Measurements from ENCODE around the gene ALS2. TPM values are rescaled to one million over a fixed set of nuclear protein-coding genes. Genes with fewer than 3 reads are reported as not detected.
"Not testable (repeated sequence)": the region's sequence is repeated elsewhere in the genome, so short reads cannot be mapped to it uniquely, and the experiment has no call there.

The ALS2 gene
- total RNA-seq (2014; rRNA removed; shearing (Covaris generic)), result 13.8 and 22.2 TPM in 2 replicates

DNA sequence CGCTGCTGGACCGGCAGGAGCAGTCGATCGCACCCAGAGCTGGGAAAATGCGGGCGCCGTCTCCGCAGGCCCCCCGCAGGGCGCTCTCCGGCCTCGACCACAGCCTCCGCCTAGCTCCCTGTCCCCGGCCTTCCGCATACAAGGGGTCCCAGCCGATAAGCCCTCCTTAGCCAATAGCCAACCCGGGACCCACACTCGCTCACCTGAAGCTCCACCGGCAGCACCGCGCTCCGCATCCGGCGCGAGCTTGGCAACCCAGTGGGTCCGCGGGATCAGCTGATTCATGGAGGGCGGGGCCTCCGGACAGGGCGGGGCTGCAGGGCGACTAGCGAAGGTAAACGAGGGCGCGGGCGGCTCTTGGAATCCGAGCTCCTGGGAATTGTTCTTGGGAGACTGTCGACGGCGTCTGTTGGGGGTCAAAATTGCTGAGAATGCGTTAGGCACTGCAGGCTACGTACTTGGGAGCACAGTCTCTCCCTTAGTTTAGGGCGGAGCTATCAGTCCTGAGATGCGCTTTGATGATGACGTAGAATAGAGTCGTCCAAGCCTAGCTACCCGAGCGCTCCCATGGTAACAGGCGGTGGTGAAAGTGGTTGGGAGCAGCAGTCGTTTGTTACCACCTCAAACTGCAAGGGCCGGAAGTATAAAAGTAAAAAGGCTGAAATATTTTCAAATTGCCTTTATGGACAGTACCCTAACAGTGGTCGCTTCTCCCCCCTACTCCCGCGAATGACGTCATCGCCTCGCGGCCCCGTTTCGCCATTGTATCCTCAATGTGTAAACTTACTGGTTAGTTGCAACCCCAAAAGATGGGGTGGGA lies at the start of gene ALS2:
ALS2 (minus strand) TSS at position 260 of the 820 bp plus-strand sequence. CDS start 12,048 bp downstream, outside the sequence.
- DNase-seq (ENCODE audit: low spot score), result peak; percentile 99

DNA sequence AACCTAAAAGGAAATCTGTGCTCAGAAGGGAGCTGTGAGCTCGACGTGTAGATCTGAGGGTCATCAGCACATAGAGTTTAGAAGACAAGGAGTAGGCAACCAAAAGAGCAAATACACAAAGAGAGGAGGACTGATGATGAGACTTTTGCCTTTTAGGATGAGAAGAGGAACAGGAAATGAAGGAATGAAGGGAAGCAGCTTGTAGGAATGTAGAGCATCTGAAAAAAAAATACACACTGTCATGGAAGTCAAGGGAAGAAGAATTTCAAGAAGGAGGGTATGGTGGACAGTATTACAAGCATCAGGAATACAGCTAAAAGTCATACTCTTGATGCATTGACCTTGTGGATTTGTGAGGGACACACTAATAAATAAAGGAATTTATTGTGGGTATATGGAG lies 47.5 kb upstream of the ALS2 start:
- DNase-seq (ENCODE audit: low spot score), result no peak

DNA sequence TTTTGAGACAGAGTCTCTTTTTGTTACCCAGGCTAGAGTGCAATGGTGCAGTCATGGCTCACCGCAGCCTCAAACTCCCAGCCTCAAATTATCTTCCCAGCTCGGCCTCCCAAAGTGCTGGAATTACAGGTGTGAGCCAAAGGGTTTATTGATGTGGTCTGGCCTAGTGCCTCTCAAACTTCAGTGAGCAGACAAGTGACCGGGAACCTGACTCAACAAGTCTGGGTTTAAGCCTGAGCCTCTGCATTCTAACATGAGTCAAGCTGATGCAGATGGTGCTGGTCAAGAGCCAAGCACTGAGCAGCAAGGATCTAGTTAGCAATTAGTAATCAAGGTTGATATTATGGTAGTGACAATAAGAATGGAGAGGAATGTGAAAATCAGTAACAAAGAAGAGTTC lies 46.9 kb upstream of the ALS2 start:
- DNase-seq (ENCODE audit: low spot score), result no peak

DNA sequence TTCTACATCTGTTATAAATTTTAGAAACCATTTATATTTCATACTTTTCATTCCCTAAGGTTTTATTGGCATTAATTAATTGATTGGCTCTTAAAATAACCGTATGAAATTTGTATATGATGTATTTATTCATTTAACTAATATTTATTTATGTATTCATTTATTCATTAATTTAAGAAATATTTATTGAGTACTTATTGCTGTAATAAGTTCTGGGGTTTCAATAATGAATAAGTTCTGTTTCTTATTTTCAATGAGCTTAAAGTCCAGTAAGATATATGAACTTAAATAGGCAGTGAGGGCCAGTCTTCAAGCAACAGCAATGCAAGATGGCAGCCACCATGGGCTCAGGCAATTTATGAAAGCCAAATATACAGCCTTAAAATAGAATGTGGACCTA lies 43.5 kb upstream of the ALS2 start:
- DNase-seq (ENCODE audit: low spot score), result no peak

DNA sequence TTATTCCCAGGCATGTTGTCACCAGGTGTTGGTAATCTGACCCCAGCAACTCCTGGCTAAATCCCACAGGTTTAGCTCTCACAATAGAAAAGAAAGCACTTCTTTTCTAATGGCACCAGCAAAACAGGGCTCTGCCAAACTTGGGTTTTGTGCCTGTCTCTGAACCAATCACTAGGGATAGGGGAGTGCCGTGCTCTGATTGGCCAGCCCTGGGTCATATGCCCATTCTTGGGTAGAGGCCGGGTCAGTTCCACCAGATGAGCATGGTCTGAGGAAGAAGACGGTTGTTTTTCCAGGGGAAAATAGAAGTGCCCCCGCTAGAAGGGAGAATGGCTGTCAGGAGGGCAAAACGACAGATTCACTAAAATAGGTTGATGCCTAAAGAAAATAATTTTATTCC lies 40.3 kb upstream of the ALS2 start:
- no peak for DNase-seq (ENCODE audit: low spot score)

DNA sequence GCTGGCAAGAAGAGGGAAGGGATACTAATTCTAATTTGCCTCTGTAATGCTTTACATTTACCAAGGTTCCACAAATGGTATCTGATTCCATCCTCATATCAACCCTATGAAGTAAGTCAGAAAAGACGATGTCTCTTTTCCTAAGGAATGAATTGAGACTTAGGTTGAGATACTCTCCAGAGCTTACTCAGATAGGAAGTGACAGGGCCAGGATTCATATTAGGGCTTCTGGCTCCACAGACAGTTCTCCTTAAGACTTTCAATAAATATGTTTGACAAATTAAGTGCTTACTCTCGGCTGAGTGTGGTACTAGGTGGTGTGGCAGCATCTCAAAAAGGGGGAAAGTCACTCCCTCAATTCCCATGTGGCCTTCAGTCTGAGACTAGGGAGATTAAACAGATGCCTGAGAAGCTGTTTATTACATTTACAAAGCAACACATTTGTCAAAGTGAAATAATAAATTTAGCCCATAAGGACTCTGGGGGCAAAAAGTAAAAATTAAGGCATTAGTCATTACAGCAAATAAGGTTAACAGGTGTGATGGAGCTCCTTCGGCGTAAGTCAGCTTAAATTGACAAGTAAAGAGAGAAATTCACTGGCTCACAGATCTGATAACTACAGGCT lies 39.8 kb upstream of the ALS2 start:
- DNase-seq (ENCODE audit: low spot score), result no peak

DNA sequence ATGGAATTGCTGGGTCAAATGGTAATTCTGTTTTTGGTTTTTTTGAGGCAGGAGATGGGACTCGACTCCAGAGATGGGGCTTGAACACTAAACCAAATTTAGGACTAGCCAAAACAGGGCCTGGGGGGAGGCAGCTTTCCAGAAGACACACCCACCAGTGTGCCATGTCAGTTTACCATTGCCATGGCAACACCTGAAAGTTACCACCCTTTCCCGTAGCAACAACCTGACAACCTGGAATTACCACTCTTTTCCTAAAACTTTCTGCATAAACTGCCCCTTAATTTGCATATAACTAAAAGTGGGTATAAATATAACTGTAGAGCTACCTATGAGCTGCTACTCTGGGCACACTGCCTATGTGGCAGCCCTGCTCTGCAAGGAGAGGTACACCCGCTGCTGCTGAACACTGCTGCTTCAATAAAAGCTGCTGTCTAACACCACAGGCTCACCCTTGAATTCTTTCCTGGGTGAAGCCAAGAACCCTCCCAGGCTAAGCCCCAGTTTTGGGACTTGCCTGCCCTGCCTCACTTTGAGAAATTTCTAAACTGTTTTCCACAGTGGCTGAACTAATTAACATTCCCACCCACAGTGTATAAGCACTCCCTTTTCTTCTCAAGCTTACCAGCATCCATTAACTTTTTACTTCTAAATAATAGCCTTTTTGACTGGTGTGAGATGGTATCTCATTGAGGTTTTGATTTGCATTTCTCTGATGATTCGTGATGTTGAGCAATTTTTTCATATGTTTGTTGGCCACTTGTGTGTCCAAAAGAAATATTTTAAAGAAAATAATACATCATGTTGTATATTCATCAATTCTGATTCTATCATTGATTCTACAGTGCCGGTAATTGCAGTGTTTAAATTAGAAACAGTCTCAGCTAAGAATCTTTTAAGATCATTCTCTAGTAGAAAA lies 36.2 kb upstream of the ALS2 start:
- no peak for DNase-seq (ENCODE audit: low spot score)

DNA sequence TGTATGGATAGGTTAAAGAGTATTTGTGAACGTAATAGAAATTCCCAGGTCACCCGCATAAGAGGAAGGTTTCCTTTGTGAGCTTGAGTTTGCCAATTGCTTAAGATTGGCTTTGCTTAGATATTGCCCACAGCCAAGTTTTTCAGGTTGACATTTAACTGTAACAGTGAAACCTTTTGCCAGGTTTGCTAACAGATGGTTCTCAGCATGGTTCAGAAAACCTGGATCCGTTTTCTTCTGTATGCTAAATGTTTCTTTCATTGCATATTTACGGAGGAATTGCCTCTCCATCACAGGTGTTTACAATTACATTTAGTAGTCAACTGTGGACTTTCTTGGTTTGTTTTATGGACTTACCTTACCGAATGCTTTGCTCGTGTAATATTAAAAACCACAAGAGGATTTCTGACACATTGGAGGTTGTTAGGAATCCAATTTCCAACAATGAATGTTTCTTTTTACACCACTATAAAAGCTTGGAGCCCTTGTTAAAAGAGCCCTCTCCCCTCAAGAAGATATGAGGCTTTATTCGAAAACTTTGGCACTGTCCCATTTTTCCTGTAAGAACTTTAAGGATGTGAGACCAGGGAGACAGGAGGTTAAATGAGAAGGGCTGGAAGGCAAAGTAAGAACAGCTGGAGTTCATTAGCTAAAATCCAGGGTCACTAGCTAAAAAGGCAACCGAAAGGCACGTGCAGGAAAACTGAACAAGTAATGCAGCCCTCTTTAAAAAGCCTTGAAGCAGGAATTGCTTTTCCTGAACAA lies 33.4 kb upstream of the ALS2 start:
- peak; percentile 39 for DNase-seq (ENCODE audit: low spot score)

DNA sequence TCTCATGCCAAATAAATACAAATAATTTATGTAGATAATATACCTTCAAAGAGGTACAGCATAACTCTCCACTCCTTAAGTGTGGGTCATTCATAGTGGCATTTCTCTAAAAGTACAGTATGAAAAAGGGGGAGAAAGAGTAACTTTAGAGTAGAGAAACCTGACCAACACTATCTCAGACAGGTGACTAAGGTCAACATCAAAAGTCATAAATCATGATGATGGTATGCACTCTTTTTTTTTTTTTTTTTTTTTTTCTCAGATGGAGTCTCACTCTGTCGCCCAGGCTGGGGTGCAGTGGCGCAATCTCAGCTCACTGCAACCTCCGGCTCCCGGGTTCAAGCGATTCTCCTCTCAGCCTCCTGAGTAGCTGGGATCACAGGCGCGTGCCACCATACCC lies 29.9 kb upstream of the ALS2 start:
- not testable (repeated sequence) for DNase-seq (ENCODE audit: low spot score)

DNA sequence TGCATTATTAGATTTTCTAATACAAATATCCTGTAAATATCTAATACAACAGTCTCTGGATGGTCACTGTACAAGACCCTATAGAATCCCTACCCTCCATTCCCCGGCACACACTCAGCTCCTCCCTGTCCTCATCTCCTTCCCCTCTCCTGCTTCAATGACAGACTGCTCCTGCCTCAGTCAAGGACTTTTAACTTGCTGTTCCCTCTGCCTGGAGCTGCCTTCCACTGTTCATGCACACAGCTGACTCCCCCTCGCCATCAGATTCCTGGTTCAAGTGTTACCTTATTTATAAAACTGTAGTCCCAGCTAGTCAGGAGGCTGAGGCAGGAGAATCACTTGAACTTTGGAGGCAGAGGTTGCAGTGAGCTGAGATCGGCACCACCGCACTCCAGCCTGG lies 28.9 kb upstream of the ALS2 start:
- DNase-seq (ENCODE audit: low spot score), result no peak

DNA sequence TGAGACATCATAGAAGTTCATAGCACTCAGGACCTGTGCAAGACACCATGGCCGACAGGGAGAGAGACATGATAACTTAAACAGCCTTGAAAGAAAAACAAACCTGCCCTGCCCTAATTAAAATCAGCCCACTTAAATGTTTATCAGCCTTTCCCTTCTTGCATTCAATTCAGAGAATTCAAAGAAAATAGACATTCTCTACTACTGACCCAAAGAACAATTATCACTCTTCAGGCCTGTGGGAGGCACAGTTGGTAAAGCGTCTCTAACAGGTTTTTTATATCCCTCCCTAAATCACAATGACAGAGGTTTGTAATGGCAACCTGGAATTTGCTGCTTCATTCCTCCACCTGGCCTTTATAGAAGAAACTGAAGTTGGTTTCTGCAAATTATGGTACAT lies 27.3 kb upstream of the ALS2 start:
- no peak for DNase-seq (ENCODE audit: low spot score)

DNA sequence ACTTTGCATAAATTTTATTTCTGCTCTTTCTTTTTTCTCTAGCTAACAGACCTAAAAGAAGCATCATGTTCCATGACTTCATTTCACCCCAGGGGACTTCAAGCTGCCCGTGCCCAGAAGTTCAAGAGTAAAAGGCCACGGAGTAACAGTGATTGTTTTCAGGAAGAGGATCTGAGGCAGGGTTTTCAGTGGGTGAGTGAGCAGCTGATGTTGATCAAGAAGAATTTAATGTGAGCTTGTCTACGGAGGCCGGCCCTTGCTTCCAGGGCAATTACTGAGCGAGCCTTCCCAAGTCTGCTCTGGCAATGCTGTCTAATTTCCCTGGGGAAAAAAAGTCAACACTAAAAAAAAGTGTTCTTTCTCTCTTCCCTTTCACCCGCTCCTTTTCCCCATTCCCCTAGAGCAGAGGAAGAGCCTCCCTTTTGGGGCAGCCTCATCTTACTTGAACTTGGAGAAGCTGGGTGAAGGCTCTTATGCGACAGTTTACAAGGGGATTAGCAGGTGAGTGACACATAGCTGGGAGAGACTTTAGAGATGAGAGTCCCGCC lies 26.8 kb upstream of the ALS2 start:
- peak; percentile 43 for DNase-seq (ENCODE audit: low spot score)

DNA sequence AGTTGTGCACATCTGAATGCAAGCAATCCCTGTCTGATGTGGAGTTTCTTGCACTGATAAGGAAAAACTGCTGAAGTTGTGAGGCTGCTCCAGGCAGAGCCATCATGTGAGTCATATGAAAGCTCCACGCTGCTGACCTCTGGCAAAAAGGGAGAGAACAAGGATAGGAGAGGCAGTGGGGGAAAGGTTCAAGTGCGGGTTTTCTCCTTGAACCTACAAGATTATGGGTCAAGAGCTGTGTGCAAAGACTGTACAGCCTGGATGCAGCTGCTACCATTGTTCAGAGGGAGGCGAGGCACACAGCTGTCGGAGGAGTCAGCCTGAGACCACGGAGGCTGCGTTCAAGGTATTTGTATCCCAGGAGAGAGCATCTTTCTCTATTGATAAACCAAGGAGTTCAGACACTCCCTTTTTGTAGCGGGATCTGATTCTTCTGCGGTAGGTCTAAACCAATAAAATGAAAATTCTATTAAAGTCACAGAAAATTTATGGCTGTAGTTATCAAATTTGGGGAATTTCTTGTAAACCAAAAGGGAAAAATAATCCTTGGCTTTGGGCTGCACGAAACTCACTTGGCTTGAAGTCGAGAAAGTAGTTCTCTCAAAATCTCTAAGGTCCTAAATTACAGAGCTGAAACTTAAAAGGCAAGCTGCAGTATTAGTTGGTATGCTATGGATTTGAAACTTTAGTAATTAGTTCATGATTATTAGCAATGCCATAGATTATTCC lies 25.9 kb upstream of the ALS2 start, which contains the start of gene CDK15:
CDK15 (plus strand) TSS at position 96 of the 729 bp plus-strand sequence; CDS start at position 224, 128 bp downstream.
- DNase-seq (ENCODE audit: low spot score), result peak; percentile 39

DNA sequence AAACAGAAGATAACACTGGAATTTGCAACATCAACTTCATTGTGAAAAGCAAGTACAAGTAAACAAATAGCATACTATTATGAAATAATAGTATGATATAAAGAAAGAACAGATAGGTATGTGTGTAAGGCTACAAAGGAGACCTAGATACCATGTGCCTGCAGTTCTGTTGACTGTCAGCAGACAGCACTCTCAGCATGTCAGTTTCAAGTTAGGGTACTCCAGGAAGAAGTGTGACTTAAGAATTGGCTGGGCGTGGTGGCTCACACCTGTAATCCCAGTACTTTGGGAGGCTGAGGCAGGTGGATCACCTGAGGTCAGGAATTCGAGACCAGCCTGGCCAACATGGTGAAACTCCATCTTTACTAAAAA lies 18.2 kb upstream of the ALS2 start:
- DNase-seq (ENCODE audit: low spot score), result peak; percentile 78

DNA sequence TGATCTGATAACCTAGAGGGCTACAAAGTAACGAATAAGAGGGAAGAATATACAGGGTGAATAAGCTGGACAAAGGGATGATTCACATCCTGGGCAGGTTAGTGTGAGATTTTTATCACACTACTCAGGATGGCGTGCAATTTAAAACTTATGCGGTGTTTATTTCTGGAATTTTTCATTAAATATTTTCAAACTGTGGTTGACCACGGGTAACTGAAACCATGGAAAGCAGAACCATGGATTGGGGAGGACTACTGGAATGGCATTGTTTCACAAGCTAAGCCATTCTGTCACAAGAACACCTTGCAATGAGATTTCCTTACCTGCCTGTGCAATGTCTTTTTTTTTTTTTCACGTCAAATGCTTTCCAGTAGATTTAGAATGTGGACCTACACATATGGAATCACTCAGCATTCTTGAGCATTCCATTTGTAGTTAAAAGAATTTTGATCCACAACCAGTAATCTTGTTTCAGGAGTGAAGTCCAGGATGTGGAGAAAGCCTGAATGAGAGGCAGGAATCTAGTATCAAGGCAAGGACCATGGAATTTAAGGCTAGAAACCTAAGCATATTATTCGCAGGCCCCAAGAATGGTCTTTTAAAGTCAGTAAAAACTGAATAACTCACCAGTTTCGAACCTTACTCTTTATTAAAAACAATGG lies 17.6 kb upstream of the ALS2 start:
- DNase-seq (ENCODE audit: low spot score), result peak; percentile 93

DNA sequence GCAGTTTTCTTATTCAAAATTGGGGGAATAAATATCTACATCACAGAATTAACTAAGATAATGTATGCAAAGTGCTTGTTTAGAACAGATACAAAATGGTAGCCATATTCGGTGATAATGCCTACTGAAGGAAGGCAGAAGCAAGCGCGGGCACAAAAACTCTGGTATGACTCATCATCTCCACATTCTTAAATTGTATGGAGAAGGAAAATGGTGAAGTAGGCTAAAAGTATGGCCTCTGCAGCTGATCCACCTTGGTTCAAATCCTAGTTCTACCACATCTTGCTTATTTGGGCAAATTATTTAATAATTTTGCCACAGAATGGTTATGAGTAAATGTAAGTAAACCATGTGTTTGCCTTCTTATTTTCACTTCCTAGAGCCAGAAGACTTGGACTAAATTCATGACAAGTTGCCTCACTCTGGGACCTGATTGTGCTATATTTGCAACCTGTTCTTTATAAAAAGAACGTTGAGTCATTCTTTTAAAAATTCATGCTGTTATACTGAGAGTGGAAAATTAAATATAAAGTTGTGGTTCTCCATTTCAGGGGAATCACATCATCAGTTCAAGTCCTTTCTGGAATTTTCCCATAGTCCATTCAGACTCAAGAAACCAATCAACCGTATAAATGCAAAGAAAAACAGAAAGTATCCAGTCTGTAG lies 16.6 kb upstream of the ALS2 start:
- DNase-seq (ENCODE audit: low spot score), result peak; percentile 71

DNA sequence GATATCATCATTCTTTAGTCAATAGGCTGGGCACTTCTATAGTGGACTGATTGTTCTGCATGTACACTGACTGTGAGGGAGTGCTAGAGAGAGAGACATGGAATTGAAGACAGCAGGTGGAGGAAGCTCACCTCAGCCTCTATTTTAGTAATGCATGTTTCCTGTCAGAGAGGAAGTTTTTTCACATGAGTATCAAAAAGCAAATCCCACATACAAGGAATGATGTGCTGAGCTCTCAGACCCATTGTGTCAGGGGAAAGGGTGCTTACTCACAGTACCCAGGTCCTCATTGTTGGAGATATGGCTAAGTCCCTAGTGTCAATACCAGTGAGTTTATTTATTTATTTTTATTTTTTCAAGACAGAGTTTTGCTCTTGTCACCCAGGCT lies 15.7 kb upstream of the ALS2 start:
- no peak for DNase-seq (ENCODE audit: low spot score)

DNA sequence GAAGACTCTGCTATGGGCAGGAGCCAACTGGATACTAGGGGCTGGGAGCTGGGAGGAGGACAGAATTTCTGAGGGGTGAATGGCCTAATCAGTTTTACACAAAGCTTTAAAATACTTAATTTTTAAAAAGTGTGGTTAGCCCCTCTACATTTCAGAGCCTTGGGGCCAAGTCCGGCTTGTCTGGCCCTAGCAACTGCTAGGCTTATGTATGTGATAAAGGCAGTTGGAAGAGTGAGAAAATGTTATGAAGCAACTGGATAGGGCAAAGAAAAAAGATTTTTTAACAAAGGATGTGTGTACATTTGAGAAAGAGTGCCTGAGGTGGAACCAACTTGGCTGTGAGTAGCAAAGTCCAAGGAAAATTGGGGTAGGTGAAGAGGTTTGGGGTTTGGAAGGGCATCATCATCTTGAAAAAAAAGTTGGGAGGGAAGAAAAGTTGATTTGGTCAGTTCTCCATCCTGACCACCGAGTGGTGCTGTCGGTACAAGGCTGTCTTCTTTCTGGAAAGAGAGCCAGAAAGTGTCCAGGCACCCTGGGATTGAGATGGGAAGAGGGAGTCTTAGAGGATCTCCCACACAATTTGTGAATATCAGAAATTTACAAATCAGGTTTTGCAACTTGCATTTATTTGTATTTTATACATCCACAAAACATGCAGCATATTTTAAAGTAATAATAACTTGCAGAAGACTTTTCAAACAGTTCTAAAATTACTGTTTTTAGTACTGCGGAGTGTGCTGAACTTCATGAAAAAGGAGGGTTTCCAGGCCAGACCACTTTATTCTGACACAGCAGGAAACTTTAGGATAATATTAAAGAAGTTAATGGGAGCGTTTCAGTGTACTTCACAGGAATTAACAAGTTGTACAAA lies 15.1 kb upstream of the ALS2 start:
- DNase-seq (ENCODE audit: low spot score), result peak; percentile 68
